ENCODE data around the gene SYNDIG1.

The SYNDIG1 gene

GRCh38 chr20:24699321-24700165, 230.1 kb downstream of the SYNDIG1 start:
- no peak for DNase-seq

- DNase-seq: no peak
Observed at GRCh38 chr20:24700166-24700860, 230.9 kb downstream of the SYNDIG1 start.

GRCh38 chr20:24701027-24701426, 231.6 kb downstream of the SYNDIG1 start:
- no peak for DNase-seq

GRCh38 chr20:24701668-24702067, 232.2 kb downstream of the SYNDIG1 start:
- no peak for DNase-seq

- DNase-seq: no peak
Observed at GRCh38 chr20:24702501-24703283, 233.3 kb downstream of the SYNDIG1 start.

- no peak for DNase-seq
Observed at GRCh38 chr20:24703284-24703610, 233.8 kb downstream of the SYNDIG1 start.

GRCh38 chr20:24704899-24705298, 235.5 kb downstream of the SYNDIG1 start:
- DNase-seq: no peak

GRCh38 chr20:24705486-24705885, 236.1 kb downstream of the SYNDIG1 start:
- no peak for DNase-seq

GRCh38 chr20:24708411-24709295, 239.2 kb downstream of the SYNDIG1 start:
- DNase-seq: no peak
